MG63 (cell line): ENCODE measurements around the gene WRAP73. TPM values are rescaled to one million over a fixed set of nuclear protein-coding genes. Genes with fewer than 3 reads are reported as not detected.

Source experiments
- DNase-seq: peaks from one replicate; pipeline ENCODE4 v3.0.0-alpha.2; 2020
- H3K27me3 ChIP-seq: fragments of 250-450 bp; sonication (Bioruptor Pico); 2 replicates; pipeline ENCODE4 v1.5.1; 2020; ENCODE audit warnings: mild to moderate bottlenecking, moderate library complexity
- H3K36me3 ChIP-seq: fragments of 250-450 bp; sonication (Bioruptor Pico); 2 replicates; pipeline ENCODE4 v1.5.1; 2020; ENCODE audit warnings: mild to moderate bottlenecking, moderate library complexity
- H3K4me3 ChIP-seq: fragments of 250-450 bp; sonication (Bioruptor Pico); 2 replicates; pipeline ENCODE4 v1.5.1; 2020; ENCODE audit warnings: mild to moderate bottlenecking, moderate library complexity
- H3K9me3 ChIP-seq: fragments of 250-450 bp; sonication (Bioruptor Pico); 2 replicates; pipeline ENCODE4 v1.5.1; 2020; ENCODE audit warnings: mild to moderate bottlenecking, moderate library complexity
- total RNA-seq: library from RNA; depleted of rRNA; stranded (reverse); fragments of >200 nt; shearing (Covaris generic); gene quantifications from 2 replicates; pipeline ENCODE4 v1.2.3, GENCODE V29; 2014; ENCODE audit warnings: low replicate concordance

WRAP73 gene
- total RNA-seq, 1 experiment from 2014 or later, result 52.7 TPM

GRCh38 chr1:3602375-3602774, 47.5 kb downstream of the WRAP73 start:
- no peak for DNase-seq

DNA sequence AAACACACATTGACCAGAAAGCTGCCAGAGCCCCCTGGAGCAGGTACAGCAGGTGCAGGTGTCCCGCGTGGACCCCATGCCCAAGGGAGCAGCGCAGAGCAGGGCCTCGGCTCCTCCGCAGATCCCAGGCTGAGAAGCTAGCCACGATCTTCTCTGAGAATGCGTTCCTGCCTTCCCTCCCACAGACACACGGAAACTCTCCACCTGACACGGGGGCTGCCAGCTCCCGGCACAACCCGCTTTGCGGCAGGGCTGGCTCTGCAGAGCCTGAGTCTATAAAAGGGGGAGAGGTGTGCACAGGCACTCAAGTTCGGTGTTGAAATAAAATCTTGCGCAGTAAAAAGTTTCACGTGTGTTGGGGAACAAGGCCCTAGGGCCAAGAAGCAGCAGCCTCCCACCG, 48.2 kb downstream of the WRAP73 start:
- H3K4me3 ChIP-seq, result no peak overlapping the region
- H3K9me3 ChIP-seq, result no peaks in the 10 kb centered on the region
- no peaks in the 10 kb centered on the region for H3K27me3 ChIP-seq
- DNase-seq, result no peak
- peaks cover 11% of the 10 kb centered on the region for H3K36me3 ChIP-seq

More at GRCh38 chr1:3602375-3602774, 47.5 kb downstream of the WRAP73 start:
- H3K9me3 ChIP-seq, result no peaks in the 10 kb centered on the region
- peaks cover 14% of the 10 kb centered on the region for H3K36me3 ChIP-seq
- H3K4me3 ChIP-seq, result no peak overlapping the region
- no peaks in the 10 kb centered on the region for H3K27me3 ChIP-seq

DNA sequence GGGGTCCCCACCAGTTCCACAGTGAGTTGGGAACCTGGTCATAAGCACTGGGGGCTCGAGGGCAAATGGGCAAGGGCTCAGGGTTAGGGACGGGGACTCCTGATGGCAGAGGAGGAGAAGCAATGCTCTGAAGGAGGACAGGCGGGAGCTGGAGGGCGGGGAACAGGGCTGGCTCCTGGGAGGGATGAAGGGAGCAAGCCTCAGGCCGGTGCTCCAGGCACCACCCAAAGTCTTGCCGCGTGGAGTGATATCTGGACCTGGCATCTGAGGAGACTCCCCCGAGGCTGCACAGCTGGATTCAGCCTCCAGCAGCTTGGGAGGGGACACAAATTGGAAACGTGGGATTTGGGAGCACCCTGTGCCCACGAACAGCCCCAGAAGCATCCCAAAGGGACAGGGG, 49.5 kb downstream of the WRAP73 start:
- DNase-seq, result no peak
- peaks cover 8% of the 10 kb centered on the region for H3K36me3 ChIP-seq
- H3K27me3 ChIP-seq, result no peaks in the 10 kb centered on the region
- H3K9me3 ChIP-seq, result no peaks in the 10 kb centered on the region
- H3K4me3 ChIP-seq, result no peak overlapping the region

DNA sequence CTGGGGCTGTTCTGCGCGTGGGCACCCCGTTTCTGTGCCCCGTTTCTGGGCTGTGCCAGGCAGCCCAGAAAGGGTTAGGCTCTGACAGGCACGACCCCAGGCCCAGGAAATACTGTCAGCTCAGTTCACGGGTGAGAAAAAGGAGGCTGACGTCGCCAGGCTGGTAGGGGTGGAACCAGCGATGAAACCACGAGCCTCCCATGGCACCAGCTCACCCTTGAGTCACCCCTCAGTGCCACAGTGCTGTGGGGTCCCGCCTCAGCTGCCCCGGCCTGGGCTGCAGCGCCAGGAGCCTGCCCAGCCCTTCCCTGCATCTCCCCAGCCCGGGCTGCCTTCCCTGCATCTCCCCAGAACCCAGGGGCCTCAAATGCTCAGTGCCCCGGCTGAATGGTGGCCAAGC, 50.1 kb downstream of the WRAP73 start:
- peak; percentile 33 for DNase-seq
- Histone ChIP-seq H3K4me3 (no peak overlapping the region), H3K36me3 (peaks cover 4% of the 10 kb centered on the region), H3K27me3 (no peaks in the 10 kb centered on the region), H3K9me3 (no peaks in the 10 kb centered on the region)

- H3K27me3 ChIP-seq, result no peaks in the 10 kb centered on the region
- no peak overlapping the region for H3K4me3 ChIP-seq
- peaks cover 4% of the 10 kb centered on the region for H3K36me3 ChIP-seq
- no peak for DNase-seq
- H3K9me3 ChIP-seq, result no peaks in the 10 kb centered on the region
Observed at GRCh38 chr1:3599286-3599811, 50.6 kb downstream of the WRAP73 start.

- no peak for DNase-seq
- no peak overlapping the region for H3K4me3 ChIP-seq
- no peaks in the 10 kb centered on the region for H3K27me3 ChIP-seq
- peaks cover 4% of the 10 kb centered on the region for H3K36me3 ChIP-seq
- H3K9me3 ChIP-seq, result no peaks in the 10 kb centered on the region
Observed at GRCh38 chr1:3598522-3599285, 51.2 kb downstream of the WRAP73 start.

- H3K9me3 ChIP-seq, result no peaks in the 10 kb centered on the region
- H3K4me3 ChIP-seq, result no peak overlapping the region
- peaks cover 4% of the 10 kb centered on the region for H3K36me3 ChIP-seq
- no peak for DNase-seq
- H3K27me3 ChIP-seq, result no peaks in the 10 kb centered on the region
Observed at GRCh38 chr1:3598051-3598491, 51.8 kb downstream of the WRAP73 start.

DNA sequence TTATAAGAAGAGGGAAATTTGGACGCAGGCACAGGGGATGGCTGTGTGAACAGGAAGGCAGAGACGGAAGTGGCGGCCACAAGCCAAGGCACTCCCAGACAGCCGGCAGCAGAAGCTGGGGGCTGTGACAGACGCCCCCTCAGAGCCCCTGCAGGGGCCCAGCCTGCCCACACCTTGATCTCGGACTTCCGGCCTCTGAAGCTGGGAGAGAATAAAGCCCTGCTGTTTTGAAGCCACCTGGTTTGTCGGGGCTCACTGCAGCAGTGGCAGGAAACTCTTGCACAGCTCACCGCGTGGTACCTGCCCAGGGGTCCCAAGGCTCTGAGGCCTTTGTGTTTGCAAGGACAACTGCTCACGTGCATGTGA, 52.3 kb downstream of the WRAP73 start:
- Histone ChIP-seq H3K27me3 (no peaks in the 10 kb centered on the region), H3K4me3 (no peak overlapping the region), H3K9me3 (no peaks in the 10 kb centered on the region), H3K36me3 (peaks cover 4% of the 10 kb centered on the region)
- no peak for DNase-seq

DNA sequence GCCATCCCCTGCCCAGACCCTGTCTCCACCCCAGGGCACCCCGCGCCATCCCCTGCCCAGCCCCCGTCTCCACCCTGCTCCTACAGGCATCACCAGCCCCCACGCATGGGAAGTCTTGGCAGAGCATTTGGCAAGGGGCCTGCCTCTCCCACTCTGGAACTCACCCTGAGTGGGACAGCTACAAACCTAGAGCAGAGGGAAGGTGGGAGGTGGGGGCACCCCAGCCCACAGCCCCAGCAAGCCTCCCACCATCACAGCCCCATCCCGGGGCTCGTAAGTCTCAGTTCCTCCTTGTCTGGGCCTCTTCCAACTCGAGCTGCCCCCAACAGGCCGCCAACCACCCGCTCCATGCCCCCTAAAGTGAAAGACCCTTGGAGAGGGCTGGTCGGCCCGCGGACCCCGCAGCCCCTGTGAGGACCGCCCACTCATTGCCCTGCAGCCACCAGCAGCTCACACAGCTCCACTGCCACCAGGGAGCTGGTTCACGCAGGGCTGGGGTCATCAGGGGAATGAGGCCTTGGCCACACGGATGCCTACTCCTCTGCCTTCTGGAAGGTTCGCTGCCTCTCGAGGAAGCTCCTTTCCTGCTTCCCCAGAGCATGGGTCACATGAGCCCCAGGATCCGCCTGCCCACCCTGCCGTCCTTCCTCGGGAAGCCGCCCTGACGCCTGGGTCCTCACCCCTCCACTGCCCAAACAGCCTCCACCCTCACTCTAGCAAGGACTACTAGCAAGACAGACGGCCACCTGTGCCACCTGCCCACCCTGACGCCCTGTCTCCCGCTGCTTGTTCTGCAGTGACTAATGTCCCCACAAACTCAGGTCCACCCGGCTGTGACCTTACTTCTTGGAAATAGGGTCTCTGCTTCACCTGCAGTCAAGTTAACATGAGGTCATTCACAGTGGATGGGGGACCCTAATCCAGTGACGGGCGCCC, 53.0 kb downstream of the WRAP73 start:
- peaks cover 4% of the 10 kb centered on the region for H3K36me3 ChIP-seq
- no peaks in the 10 kb centered on the region for H3K27me3 ChIP-seq
- no peaks in the 10 kb centered on the region for H3K9me3 ChIP-seq
- H3K4me3 ChIP-seq, result no peak overlapping the region
- no peak for DNase-seq

DNA sequence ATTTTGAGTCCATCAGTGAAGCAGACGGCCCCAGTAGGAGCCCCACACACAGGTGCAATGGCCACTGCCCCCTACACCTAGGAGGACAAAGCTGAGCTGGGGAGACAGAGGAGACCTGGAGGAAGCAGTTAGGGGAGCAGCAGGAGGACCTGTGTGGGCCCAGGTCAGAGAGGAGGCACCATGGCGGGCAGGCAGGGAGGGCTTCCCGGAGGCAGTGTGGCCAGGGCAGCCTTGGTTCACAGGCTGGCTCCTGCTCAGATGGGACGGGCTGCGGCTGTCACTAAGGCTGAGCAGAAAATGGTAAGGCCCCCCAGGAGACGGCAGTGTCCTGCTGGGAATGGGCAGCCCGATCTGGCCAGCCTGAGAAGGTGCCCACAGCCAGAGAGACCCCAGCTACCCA, 54.0 kb downstream of the WRAP73 start:
- Histone ChIP-seq H3K36me3 (peaks cover 4% of the 10 kb centered on the region), H3K27me3 (no peaks in the 10 kb centered on the region), H3K4me3 (no peak overlapping the region), H3K9me3 (no peaks in the 10 kb centered on the region)
- no peak for DNase-seq

- no peak for DNase-seq
- peaks cover 4% of the 10 kb centered on the region for H3K36me3 ChIP-seq
- H3K4me3 ChIP-seq, result no peak overlapping the region
- H3K27me3 ChIP-seq, result no peaks in the 10 kb centered on the region
- H3K9me3 ChIP-seq, result no peaks in the 10 kb centered on the region
Observed at GRCh38 chr1:3594706-3595377, 55.1 kb downstream of the WRAP73 start.

- Histone ChIP-seq H3K9me3 (no peaks in the 10 kb centered on the region), H3K27me3 (no peaks in the 10 kb centered on the region)
Observed at GRCh38 chr1:3593745-3594144, 56.2 kb downstream of the WRAP73 start.

DNA sequence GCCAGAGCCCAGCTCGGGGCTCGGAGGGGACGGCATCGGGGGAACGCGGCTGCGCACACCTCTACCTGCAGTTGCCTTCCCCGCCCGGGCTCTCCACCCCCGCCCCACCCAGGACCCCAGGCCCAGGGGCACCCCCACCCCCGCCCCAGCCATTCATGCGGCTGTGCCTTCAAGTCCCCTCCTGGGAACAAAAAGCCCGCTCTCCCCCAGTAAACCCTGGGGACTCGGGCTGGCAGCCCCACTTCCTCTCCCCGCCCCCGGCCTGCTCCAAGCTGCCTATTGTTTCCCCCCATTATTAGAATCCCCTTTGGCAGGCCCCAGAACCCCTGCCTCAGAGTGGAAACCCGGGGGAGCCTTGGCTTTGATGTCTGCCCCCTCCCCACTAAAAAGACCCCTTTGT, 56.6 kb downstream of the WRAP73 start:
- no peaks in the 10 kb centered on the region for H3K27me3 ChIP-seq
- peaks cover 4% of the 10 kb centered on the region for H3K36me3 ChIP-seq
- no peaks in the 10 kb centered on the region for H3K9me3 ChIP-seq
- DNase-seq, result no peak
- H3K4me3 ChIP-seq, result no peak overlapping the region

More at GRCh38 chr1:3593745-3594144, 56.2 kb downstream of the WRAP73 start:
- Histone ChIP-seq H3K4me3 (no peak overlapping the region), H3K36me3 (peaks cover 4% of the 10 kb centered on the region)
- no peak for DNase-seq

- DNase-seq, result no peak
- no peaks in the 10 kb centered on the region for H3K9me3 ChIP-seq
Observed at GRCh38 chr1:3590951-3591865, 58.7 kb downstream of the WRAP73 start.

GRCh38 chr1:3590139-3590763, 59.7 kb downstream of the WRAP73 start:
- Histone ChIP-seq H3K36me3 (peaks cover 3% of the 10 kb centered on the region), H3K4me3 (no peak overlapping the region), H3K27me3 (no peaks in the 10 kb centered on the region), H3K9me3 (no peaks in the 10 kb centered on the region)
- no peak for DNase-seq

More at GRCh38 chr1:3590951-3591865, 58.7 kb downstream of the WRAP73 start:
- Histone ChIP-seq H3K27me3 (no peaks in the 10 kb centered on the region), H3K4me3 (no peak overlapping the region), H3K36me3 (peaks cover 5% of the 10 kb centered on the region)
